Measurements from ENCODE around the gene ZMIZ1. TPM values are rescaled to one million over a fixed set of nuclear protein-coding genes. Genes with fewer than 3 reads are reported as not detected.

ZMIZ1 gene
- total RNA-seq, 1 donor, result 23.3 TPM

DNA sequence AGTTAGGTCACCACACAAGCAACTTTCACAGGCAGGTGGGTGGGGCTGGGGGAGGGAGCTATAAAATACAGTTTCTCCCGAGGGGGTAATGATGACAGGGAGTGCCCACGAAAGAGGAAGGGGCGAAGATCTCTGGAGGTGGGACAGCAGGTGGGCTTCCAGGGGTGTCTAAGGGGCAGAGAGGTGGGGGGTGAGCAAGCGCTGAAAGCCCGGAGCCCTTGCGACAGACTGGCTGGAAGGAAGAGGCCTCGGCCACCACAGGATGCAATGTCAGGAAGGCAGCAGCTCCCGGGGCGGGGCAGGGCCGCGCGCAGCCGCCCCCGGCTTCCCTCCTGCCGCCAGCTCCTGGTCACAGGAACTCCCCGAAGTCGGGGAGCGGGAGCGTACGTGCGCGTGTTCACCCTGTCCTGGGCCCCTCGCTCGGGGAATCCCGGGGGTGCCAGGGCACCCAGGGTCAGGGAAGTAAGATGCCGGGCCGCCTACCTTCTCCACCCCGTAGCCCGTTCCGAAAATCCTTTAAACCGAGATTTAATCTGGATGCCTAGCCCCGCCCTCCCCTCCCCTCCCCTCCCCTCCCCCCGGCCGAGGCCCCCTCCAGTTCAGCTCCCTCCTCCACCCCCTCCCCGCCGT, 173.3 kb downstream of the ZMIZ1 start:
- TF ChIP-seq CTCF (IDR thresholded peaks at IDR 0.05; ENCODE audit: insufficient read depth, low read depth, low read length), result no peak
- H3K4me3 ChIP-seq (ENCODE audit: low read depth, low read length), result peak overlapping the region; percentile 56
- DNase-seq (ENCODE audit: low read depth), result peak; percentile 74

DNA sequence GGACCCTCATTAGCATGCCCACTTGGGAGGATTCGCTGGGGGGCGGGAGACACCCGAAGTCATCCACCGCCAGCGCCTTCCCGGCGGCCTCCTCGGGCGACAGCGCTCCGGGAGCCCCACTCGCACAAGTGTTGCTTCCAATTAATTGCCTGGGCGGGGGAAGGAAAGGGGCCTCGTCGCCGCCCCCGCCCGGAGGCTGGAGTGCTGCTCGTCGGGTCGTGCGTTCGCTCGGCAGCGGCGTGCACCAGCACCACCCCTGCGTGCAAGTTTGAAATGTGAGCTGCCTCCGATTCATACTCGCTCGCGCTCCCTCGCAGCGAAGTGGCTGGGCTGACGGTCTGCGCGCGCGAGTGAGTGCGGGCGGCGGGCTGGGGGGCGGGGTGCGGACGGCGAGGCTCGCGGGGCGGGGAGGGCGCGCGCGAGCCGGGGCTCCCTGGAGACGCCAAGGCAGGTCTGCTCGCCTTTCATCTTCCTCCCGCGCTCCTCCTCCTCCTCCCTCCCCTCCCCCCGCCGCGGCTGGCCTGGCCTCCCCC, 173.9 kb downstream of the ZMIZ1 start:
- H3K4me3 ChIP-seq (ENCODE audit: low read depth, low read length), result peak overlapping the region; percentile 56
- no peak for TF ChIP-seq CTCF (IDR thresholded peaks at IDR 0.05; ENCODE audit: insufficient read depth, low read depth, low read length)
- peak; percentile 87 for DNase-seq (ENCODE audit: low read depth)

DNA sequence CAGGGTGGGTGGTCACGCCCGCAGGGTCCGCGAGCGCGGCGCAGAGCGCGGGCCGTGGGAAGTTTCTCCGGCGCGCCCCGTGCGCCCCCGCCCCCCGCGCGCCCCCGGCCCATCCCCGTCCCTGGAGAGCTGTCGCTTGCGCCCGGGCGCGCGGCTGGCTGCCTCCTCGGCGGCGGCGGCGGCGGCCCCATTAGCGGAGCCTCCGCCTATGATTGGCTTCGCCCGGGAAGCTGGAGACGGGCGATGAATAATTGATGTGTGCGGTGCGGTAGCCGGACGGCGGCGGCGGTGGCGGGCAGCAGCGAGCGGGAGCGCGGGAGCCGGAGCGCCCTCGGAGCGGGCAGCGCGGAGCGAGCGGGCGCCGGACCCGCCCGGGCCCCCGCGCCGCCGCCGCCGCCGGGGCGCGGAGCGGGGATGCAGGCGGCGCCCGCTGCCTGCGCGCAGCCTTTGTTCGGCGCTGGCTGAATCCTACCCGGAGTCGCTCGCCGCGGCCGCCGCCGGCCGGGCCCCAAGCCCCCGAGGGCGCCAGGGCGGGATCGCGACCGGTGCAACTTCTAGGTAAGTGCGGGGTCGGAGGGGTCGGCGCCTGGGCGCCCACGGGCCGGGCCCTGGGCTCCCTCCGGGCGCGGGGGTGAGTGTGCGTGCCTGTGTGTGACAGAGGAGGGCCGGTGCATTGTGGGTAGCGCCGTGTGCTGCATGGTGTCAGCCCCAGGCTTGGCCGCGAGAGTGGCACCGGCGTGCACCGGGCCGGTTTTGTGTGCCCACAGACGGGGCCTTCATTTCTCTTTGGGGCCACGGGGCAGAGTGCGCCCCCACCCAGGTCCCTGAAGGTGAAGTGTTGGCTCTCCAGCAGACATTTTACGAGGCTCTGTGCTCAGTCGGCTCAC, 174.7 kb downstream of the ZMIZ1 start:
- H3K4me3 ChIP-seq (ENCODE audit: low read depth, low read length), result peak overlapping the region; percentile 56
- TF ChIP-seq CTCF (IDR thresholded peaks at IDR 0.05; ENCODE audit: insufficient read depth, low read depth, low read length), result no peak
- no peak for DNase-seq (ENCODE audit: low read depth)

- no peak for DNase-seq (ENCODE audit: low read depth)
- no peak overlapping the region for H3K4me3 ChIP-seq (ENCODE audit: low read depth, low read length)
- no peak for TF ChIP-seq CTCF (IDR thresholded peaks at IDR 0.05; ENCODE audit: insufficient read depth, low read depth, low read length)
Observed at GRCh38 chr10:79244068-79244442, 175.3 kb downstream of the ZMIZ1 start.

DNA sequence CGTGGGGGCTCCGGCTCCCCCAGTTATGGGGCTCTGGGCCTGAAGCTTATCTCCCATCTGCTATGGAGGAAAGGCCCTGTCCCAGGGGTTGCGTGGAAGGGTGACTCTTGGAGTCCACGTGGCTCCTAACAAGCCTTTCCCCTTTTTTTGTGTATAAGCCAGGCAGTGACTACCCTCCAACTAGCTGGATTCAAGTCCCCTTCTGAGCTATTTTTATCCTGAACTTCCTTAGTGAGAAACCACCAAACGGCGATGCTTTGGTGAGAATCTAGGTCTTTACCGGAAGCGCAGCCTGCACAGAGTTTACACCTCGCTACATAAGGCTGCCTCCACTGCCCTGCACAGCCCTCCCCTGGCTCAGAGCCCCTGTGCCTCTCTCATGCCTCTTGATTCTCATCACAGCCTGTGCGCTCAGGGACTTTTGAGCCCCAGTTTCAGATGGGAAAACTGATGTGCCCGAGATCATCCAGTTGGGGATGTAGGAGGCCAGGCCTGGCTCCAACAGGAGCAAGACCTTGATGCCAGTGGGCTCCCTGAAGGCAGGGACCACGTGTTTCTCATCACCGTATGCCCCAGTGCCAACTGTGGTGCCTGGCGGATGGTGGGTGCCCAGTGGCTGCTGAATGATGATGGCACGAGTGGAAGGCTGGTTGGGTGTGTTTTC, 176.2 kb downstream of the ZMIZ1 start:
- no peak for DNase-seq (ENCODE audit: low read depth)
- TF ChIP-seq CTCF (IDR thresholded peaks at IDR 0.05; ENCODE audit: insufficient read depth, low read depth, low read length), result no peak
- no peak overlapping the region for H3K4me3 ChIP-seq (ENCODE audit: low read depth, low read length)

- H3K4me3 ChIP-seq (ENCODE audit: low read depth, low read length), result no peak overlapping the region
- DNase-seq (ENCODE audit: low read depth), result no peak
- TF ChIP-seq CTCF (IDR thresholded peaks at IDR 0.05; ENCODE audit: insufficient read depth, low read depth, low read length), result no peak
Observed at GRCh38 chr10:79245539-79246208, 176.9 kb downstream of the ZMIZ1 start.
